NCI-H1048 (cell line): ENCODE measurements around the gene B3GNT5.
"Not testable (repeated sequence)": the region's sequence is repeated elsewhere in the genome, so short reads cannot be mapped to it uniquely, and the experiment has no call there.

Experiments used
- DNase-seq: peaks from one replicate; lab custom pipeline; 2025; lab: John Stamatoyannopoulos, UW

Gene B3GNT5

GRCh38 chr3:183230251-183230650 is 22.8 kb upstream of the B3GNT5 start:
- not testable (repeated sequence) for DNase-seq

- DNase-seq = no peak
Observed at GRCh38 chr3:183230826-183231225, 22.2 kb upstream of the B3GNT5 start.

GRCh38 chr3:183233966-183234365 is 19.1 kb upstream of the B3GNT5 start:
- no peak for DNase-seq

- DNase-seq = no peak
Observed at GRCh38 chr3:183239046-183239445, 14.0 kb upstream of the B3GNT5 start.

- DNase-seq = no peak
Observed at GRCh38 chr3:183242431-183242830, 10.6 kb upstream of the B3GNT5 start.

- no peak for DNase-seq
Observed at GRCh38 chr3:183244219-183244618, 8.8 kb upstream of the B3GNT5 start.

GRCh38 chr3:183244981-183245476 is 8.0 kb upstream of the B3GNT5 start:
- DNase-seq = no peak

- no peak for DNase-seq
Observed at GRCh38 chr3:183247011-183247589, 6.0 kb upstream of the B3GNT5 start.

GRCh38 chr3:183249006-183249718 is 3.9 kb upstream of the B3GNT5 start:
- no peak for DNase-seq

GRCh38 chr3:183252118-183252782 is 803 bp upstream of the B3GNT5 start:
- DNase-seq = no peak

GRCh38 chr3:183253528-183254486 is 754 bp downstream of the B3GNT5 start:
- no peak for DNase-seq

GRCh38 chr3:183254487-183255347 is 1.7 kb downstream of the B3GNT5 start:
- no peak for DNase-seq

GRCh38 chr3:183255348-183255730 is 2.3 kb downstream of the B3GNT5 start:
- DNase-seq = no peak

GRCh38 chr3:183259087-183259486 is 6.0 kb downstream of the B3GNT5 start:
- DNase-seq = no peak

GRCh38 chr3:183259621-183260020 is 6.6 kb downstream of the B3GNT5 start:
- no peak for DNase-seq

- no peak for DNase-seq
Observed at GRCh38 chr3:183260167-183260904, 7.3 kb downstream of the B3GNT5 start.

- DNase-seq = no peak
Observed at GRCh38 chr3:183261151-183261724, 8.2 kb downstream of the B3GNT5 start.

GRCh38 chr3:183262875-183263378 is 9.9 kb downstream of the B3GNT5 start:
- no peak for DNase-seq

GRCh38 chr3:183264268-183264667 is 11.2 kb downstream of the B3GNT5 start:
- no peak for DNase-seq

GRCh38 chr3:183265157-183265642 is 12.1 kb downstream of the B3GNT5 start:
- DNase-seq = no peak
